Neural progenitor cell (in vitro differentiated cells): ENCODE data around the gene RASAL3. TPM values are rescaled to one million over a fixed set of nuclear protein-coding genes. Genes with fewer than 3 reads are reported as not detected.

Experiments
- DNase-seq: peaks from one replicate; pipeline ENCODE4 v3.0.0-alpha.2; 2016; ENCODE audit warnings: low spot score
- H2AFZ ChIP-seq: fragments of 200-600 bp; sonication (generic); replicated peaks from 2 replicates; pipeline ENCODE4 v1.6.1; 2016; ENCODE audit warnings: antibody characterized with exemption
- H3F3A ChIP-seq: fragments of 200-600 bp; sonication (generic); 2 replicates; pipeline ENCODE4 v1.6.1; 2016; ENCODE audit warnings: antibody characterized with exemption, low read depth
- H3K27ac ChIP-seq: fragments of 200-600 bp; sonication (generic); 2 replicates; pipeline ENCODE4 v1.5.1; 2016; ENCODE audit warnings: mild to moderate bottlenecking
- H3K27me3 ChIP-seq: fragments of 200-600 bp; sonication (generic); 2 replicates; pipeline ENCODE4 v1.6.1; 2016; ENCODE audit warnings: mild to moderate bottlenecking, moderate library complexity
- H3K36me3 ChIP-seq: fragments of 200-600 bp; sonication (generic); 2 replicates; pipeline ENCODE4 v1.5.1; 2016
- H3K4me1 ChIP-seq: fragments of 200-600 bp; sonication (generic); 2 replicates; pipeline ENCODE4 v1.6.1; 2016; ENCODE audit warnings: mixed run types
- H3K4me2 ChIP-seq: fragments of 200-600 bp; sonication (generic); 2 replicates; pipeline ENCODE4 v1.6.1; 2016
- H3K4me3 ChIP-seq: fragments of 200-600 bp; sonication (generic); 2 replicates; pipeline ENCODE4 v1.5.1; 2016
- H3K79me2 ChIP-seq: fragments of 200-600 bp; sonication (generic); 2 replicates; pipeline ENCODE4 v1.6.1; 2016; ENCODE audit warnings: low read depth
- H3K9ac ChIP-seq: fragments of 200-600 bp; sonication (generic); 2 replicates; pipeline ENCODE4 v1.6.1; 2016
- H3K9me3 ChIP-seq: fragments of 200-600 bp; sonication (generic); 2 replicates; pipeline ENCODE4 v1.5.1; 2016; ENCODE audit warnings: low read depth
- H4K20me1 ChIP-seq: fragments of 200-600 bp; sonication (generic); 2 replicates; pipeline ENCODE4 v1.6.1; 2016; ENCODE audit warnings: low read depth
- H3K27ac Mint-ChIP-seq: 3 replicates; pipeline ENCODE4 v1.8.0; 2021; ENCODE audit warnings: mixed read lengths
- H3K27me3 Mint-ChIP-seq: 2 replicates; pipeline ENCODE4 v1.8.0; 2022; ENCODE audit warnings: low read depth, mild to moderate bottlenecking, inconsistent platforms, moderate library complexity, mixed read lengths; ENCODE audit not compliant: insufficient read depth
- H3K36me3 Mint-ChIP-seq: 3 replicates; pipeline ENCODE4 v1.8.0; 2021; ENCODE audit warnings: mixed read lengths
- H3K4me1 Mint-ChIP-seq: 3 replicates; pipeline ENCODE4 v1.8.0; 2021; ENCODE audit warnings: mixed read lengths
- H3K4me3 Mint-ChIP-seq: 3 replicates; pipeline ENCODE4 v1.8.0; 2021; ENCODE audit warnings: mild to moderate bottlenecking, moderate library complexity, mixed read lengths
- H3K9me3 Mint-ChIP-seq: 3 replicates; pipeline ENCODE4 v1.8.0; 2020; ENCODE audit warnings: mixed read lengths
- CTCF ChIP-seq: fragments of 200-600 bp; sonication (generic); IDR thresholded peaks from 2 replicates; pipeline ENCODE4 v1.5.1; 2017; ENCODE audit warnings: antibody characterized with exemption, mild to moderate bottlenecking
- EZH2 ChIP-seq: fragments of 200-600 bp; sonication (generic); IDR thresholded peaks from 2 replicates; pipeline ENCODE4 v1.6.1; 2017; ENCODE audit warnings: antibody characterized with exemption, mild to moderate bottlenecking, moderate library complexity
- EZH2phosphoT487 ChIP-seq: fragments of 200-600 bp; sonication (generic); IDR thresholded peaks from 2 replicates; pipeline ENCODE4 v1.6.1; 2017; ENCODE audit warnings: antibody characterized with exemption
- total RNA-seq: library from RNA; depleted of rRNA; stranded (reverse); fragments of >200 nt; gene quantifications from 2 replicates; pipeline ENCODE4 v1.2.3, GENCODE V29; 2015; ENCODE audit warnings: low replicate concordance

RASAL3 gene
- total RNA-seq, 1 donor from 2014 or later, result not detected

GRCh38 chr19:15437355-15438123 is 26.8 kb downstream of the RASAL3 start:
- DNase-seq, result no peak
- Histone ChIP-seq H3K4me2 (no peak overlapping the region), H3K4me3 (no peak overlapping the region), H2AFZ (no peak overlapping the region), H3K36me3 (no peaks in the 10 kb centered on the region), H3K27ac (no peak overlapping the region), H3K4me1 (no peaks in the 10 kb centered on the region), H3K79me2 (no peaks in the 10 kb centered on the region), H3K9ac (no peak overlapping the region), H4K20me1 (no peaks in the 10 kb centered on the region), H3K9me3 (no peaks in the 10 kb centered on the region), H3K27me3 (no peaks in the 10 kb centered on the region), H3F3A (peaks cover 11% of the 10 kb centered on the region)
- TF ChIP-seq EZH2 (no peak), CTCF (no peak), EZH2phosphoT487 (no peak)
- Mint-ChIP-seq H3K4me1 (peaks cover 6% of the 10 kb centered on the region), H3K36me3 (no peaks in the 10 kb centered on the region), H3K27ac (no peak overlapping the region), H3K27me3 (peaks cover 9% of the 10 kb centered on the region), H3K4me3 (no peak overlapping the region), H3K9me3 (no peaks in the 10 kb centered on the region)

GRCh38 chr19:15436826-15437110 is 27.6 kb downstream of the RASAL3 start:
- Histone ChIP-seq H2AFZ (no peak overlapping the region), H3K36me3 (no peaks in the 10 kb centered on the region)

GRCh38 chr19:15436012-15436825 is 28.1 kb downstream of the RASAL3 start:
- peaks cover 6% of the 10 kb centered on the region for H4K20me1 ChIP-seq
- no peaks in the 10 kb centered on the region for H3K36me3 ChIP-seq
- H3F3A ChIP-seq, result peaks cover 11% of the 10 kb centered on the region
- H3K4me3 Mint-ChIP-seq, result no peak overlapping the region
- H3K27ac ChIP-seq, result no peak overlapping the region
- H3K27me3 Mint-ChIP-seq, result peaks cover 9% of the 10 kb centered on the region
- peaks cover 14% of the 10 kb centered on the region for H3K4me1 Mint-ChIP-seq
- peaks cover 10% of the 10 kb centered on the region for H3K79me2 ChIP-seq
- peaks cover 3% of the 10 kb centered on the region for H3K4me1 ChIP-seq
- H3K36me3 Mint-ChIP-seq, result peaks cover 1% of the 10 kb centered on the region
- no peak overlapping the region for H3K9ac ChIP-seq
- no peak for DNase-seq
- H3K4me3 ChIP-seq, result no peak overlapping the region
- H3K4me2 ChIP-seq, result no peak overlapping the region
- H3K9me3 Mint-ChIP-seq, result no peaks in the 10 kb centered on the region
- no peak overlapping the region for H3K27ac Mint-ChIP-seq
- TF ChIP-seq CTCF, result no peak
- TF ChIP-seq EZH2phosphoT487, result no peak
- no peaks in the 10 kb centered on the region for H3K27me3 ChIP-seq
- H3K9me3 ChIP-seq, result no peaks in the 10 kb centered on the region
- no peak overlapping the region for H2AFZ ChIP-seq

More at GRCh38 chr19:15436826-15437110, 27.6 kb downstream of the RASAL3 start:
- Mint-ChIP-seq H3K9me3 (no peaks in the 10 kb centered on the region), H3K27me3 (peaks cover 9% of the 10 kb centered on the region), H3K27ac (no peak overlapping the region), H3K4me3 (no peak overlapping the region), H3K4me1 (peaks cover 8% of the 10 kb centered on the region), H3K36me3 (no peaks in the 10 kb centered on the region)
- Histone ChIP-seq H3F3A (peaks cover 11% of the 10 kb centered on the region), H3K9me3 (no peaks in the 10 kb centered on the region), H3K4me3 (no peak overlapping the region), H3K79me2 (peaks cover 5% of the 10 kb centered on the region), H3K27me3 (no peaks in the 10 kb centered on the region), H3K27ac (no peak overlapping the region), H4K20me1 (peaks cover under 1% of the 10 kb centered on the region), H3K9ac (no peak overlapping the region), H3K4me2 (no peak overlapping the region), H3K4me1 (no peaks in the 10 kb centered on the region)
- TF ChIP-seq CTCF (no peak), EZH2 (no peak), EZH2phosphoT487 (no peak)
- no peak for DNase-seq
